ENCODE results near the gene HSPB1.
A peak's percentile ranks its signal among the peaks of the same experiment; 100 is the strongest.
"Not testable (repeated sequence)": the region's sequence is repeated elsewhere in the genome, so short reads cannot be mapped to it uniquely, and the experiment has no call there.

HSPB1 gene

DNA sequence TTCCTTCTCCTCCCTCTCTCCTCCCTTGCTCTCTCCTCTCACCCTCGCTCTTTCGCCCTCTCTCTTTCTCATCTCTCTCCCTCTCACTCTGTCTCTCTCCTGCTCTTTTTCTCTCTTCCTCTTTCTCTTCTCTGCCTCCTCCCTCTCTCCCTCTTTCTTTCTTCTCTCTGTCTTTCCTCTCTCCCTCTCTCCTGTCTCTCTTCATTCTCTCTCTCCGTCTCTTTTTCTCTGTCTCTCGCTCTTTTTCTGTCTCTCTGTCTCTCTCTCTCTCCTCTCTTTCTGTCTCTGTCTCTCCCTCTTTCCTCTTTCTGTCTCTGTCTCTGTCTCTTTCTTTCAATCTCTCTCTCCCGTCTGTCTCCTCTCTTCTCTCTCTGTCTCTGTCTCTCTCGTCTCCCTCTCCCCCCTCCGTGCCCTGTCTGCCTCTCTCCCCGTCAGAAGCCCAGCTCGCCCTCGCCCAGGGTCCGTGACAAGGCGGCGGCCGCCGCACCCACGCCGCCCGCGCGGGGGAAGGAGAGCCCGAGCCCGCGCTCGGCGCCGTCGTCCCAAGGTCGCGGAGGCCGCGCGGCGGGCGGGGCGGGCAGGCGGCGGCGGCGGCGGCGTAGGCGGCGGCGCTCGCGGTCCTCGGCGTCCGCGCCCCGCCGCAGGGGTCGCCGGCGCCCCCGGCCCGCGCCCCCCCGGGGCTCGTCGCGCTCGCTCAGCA, 21.3 kb upstream of the HSPB1 start:
- no peak for DNase-seq (ENCODE audit: low read depth in 2 of 2, low spot score in 1 of 2)

DNA sequence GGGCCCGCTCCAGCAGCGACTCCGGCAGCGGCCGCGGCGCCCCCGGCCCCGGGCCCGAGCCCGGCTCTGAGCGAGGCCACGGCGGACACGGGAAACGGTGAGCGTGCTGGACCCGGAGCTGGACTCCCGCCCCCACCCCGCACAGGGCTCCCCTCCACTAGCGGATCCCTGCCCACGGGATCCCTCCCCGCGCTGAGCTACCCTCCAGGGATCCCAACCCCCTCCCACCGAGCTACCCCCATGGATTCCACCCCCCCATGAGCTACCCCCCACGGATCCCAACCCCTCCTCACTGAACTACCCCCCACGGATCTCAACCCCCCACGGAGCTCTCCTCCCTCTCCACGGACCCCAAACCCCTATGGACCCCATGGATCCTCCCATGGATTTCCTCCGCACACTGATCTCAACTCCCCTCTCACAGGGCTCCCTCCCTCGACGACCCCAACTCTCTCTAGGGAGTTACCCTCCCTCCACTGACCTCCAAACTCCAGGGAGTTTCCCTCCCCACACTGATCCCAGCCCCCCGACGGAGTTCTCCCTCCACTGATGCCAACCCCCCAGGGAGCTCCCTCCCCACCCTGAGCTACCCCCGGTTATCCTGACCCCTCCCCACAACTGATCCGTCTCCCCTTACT, 20.6 kb upstream of the HSPB1 start:
- no peak for DNase-seq (ENCODE audit: low read depth in 2 of 2, low spot score in 1 of 2)

GRCh38 chr7:76282344-76283253, 19.9 kb upstream of the HSPB1 start:
- DNase-seq (ENCODE audit: low read depth in 2 of 2, low spot score in 1 of 2) = no peak

GRCh38 chr7:76283254-76284159, 19.0 kb upstream of the HSPB1 start:
- no peak for DNase-seq (ENCODE audit: low read depth in 2 of 2, low spot score in 1 of 2)

- DNase-seq (ENCODE audit: low read depth in 2 of 2, low spot score in 1 of 2) = no peak
These were observed 16.7 kb upstream of the HSPB1 start for GRCh38 chr7:76285604-76286374.

DNA sequence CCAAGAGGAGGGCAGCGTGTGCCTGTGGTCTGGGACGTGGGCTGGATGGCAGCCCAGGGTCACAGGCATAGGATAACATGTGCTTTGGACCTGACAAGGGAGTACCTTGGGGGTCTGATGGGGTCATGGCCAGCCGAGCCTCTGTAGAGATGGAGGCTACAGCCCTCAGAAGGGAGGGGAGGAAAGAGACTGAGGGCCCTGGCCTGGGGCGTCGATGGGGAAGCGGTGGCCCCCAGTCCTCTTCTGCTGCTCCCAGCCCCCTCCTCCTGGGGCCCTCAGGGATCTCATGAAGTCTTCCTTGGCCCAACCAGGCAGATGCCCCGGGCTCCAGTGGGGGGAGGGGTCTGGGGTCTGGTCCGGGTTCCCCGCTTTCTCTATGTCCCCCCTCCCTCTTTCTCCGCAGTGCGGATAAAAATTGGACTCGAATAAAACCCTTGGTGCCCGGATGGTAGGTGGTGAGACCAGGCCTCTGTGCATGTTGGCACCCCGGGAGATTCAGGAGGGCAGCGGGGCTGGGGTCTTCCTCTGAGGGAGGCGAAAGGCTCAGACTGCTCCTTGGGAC, 15.6 kb upstream of the HSPB1 start:
- DNase-seq (ENCODE audit: low read depth in 2 of 2, low spot score in 1 of 2) = no peak

GRCh38 chr7:76290847-76291350, 11.6 kb upstream of the HSPB1 start:
- DNase-seq (ENCODE audit: low read depth in 2 of 2, low spot score in 1 of 2) = not testable (repeated sequence)

- DNase-seq (ENCODE audit: low read depth in 2 of 2, low spot score in 1 of 2) = peak; percentile 62 to 80
These were observed 10.9 kb upstream of the HSPB1 start for GRCh38 chr7:76291351-76292212.

GRCh38 chr7:76292213-76292573, 10.3 kb upstream of the HSPB1 start:
- DNase-seq (ENCODE audit: low read depth in 2 of 2, low spot score in 1 of 2) = no peak

GRCh38 chr7:76292911-76293310, 9.6 kb upstream of the HSPB1 start:
- not testable (repeated sequence) for DNase-seq (ENCODE audit: low read depth in 2 of 2, low spot score in 1 of 2)

DNA sequence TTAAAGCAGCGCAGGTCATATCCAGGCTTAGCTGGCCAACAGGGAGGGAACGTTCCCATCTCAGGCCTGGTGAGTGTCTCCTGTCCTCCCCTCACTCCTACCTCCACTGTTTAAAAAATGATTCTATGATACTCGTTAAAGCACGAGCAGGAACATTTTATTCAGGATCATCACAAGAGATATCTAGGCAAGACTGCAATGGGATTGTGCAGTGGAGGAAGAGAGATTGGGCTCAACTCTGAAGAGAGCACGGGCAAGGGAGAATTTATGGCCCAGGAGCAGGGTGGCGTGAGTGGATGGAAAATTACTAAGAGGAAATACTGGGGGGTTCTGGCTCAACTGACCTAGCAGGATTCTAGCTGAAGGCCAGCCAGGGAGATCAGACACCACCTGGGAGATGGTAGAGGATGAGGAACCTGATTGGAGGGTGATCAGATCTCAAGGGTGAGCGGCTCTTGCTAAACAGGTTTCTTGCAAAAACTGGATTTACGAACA, 9.0 kb upstream of the HSPB1 start:
- DNase-seq (ENCODE audit: low read depth in 2 of 2, low spot score in 1 of 2) = no peak

DNA sequence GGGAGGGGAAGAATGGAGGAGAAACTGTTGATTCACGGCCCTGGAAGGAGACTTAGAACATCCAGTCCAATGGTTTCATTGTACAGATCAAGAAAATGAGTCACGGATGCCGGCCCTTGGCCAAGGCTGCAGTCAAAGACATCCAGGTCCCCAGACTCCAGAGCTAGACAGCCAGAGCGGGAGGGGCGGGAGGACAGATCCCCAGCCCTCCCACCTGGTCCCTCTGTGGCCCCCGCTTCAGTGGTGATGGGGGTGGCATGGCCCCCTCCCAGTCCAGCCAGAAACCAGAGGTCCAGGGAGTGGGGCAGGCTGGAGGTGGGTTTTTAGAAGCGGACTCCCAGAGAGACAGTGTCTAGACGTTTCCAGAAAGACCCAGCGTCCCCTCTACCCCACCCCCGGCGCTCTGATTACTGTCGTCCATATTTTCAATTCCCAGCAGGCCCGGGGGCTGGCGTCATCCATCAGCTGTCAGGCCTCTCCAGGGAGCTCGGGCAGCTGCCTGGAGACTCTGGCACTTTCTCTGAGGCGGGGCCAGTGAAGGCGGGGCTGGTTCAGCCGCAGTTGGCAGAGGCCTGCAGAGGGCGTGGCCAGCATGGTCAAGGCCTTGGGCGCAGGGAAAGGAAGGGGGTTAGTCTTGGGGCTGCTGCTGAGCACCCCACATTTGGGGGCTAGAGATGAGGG, 8.0 kb upstream of the HSPB1 start:
- no peak for DNase-seq (ENCODE audit: low read depth in 2 of 2, low spot score in 1 of 2)

DNA sequence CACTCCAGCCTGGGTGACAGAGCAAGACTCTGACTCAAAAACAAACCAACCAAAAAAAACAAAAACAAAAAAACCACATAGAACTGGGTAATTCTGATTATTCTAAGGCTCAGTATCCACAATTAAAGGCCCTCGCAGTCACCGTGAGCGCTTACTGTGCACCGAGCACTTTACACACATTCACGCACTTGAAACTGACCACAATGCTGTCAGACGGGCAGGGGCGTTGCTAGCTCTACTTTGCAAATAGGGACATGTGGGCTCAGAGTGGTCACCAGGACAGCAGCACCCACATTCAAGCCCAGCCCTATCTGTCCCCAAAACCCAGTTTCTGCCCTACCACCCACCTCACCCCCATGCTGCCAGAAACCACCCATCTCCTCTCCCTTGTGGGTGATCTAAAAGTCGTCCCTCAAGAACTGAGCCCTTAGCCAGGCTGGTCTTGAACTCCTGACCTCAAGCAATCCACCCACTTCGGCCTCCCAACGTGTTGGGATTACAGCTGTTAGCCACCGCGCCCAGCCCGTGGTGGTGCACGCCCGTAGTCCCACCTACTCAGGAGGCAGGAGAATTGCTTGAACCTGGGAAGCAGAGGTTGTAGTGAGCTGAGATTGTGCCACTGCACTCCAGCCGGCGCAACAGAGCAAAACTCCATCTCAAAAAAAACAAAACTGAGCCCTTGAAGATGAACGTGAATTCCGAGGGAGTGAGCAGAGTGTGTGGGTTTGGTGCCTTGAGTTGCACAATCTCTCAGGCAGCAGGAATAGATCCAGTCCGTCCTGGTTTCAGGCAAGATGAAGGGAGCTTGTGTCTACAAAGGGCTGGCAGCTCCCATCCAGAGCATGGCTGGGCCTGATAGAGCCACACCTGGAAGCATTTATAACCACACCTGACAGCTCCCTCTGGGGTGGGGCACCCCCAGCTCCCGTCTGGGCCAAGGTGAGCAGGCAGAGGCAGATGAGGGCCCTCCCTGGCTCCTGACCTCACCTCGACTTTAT, 5.4 kb upstream of the HSPB1 start:
- no peak for DNase-seq (ENCODE audit: low read depth in 2 of 2, low spot score in 1 of 2)

GRCh38 chr7:76300166-76300731, 2.2 kb upstream of the HSPB1 start:
- DNase-seq (ENCODE audit: low read depth in 2 of 2, low spot score in 1 of 2) = no peak

- no peak for DNase-seq (ENCODE audit: low read depth in 2 of 2, low spot score in 1 of 2)
These were observed 1.5 kb upstream of the HSPB1 start for GRCh38 chr7:76301000-76301399.

Measured in stimulated activated CD8-positive, alpha-beta memory T cell treated with anti-CD3 and anti-CD28 coated beads, Interleukin-4, amount 100 ng/mL, for 1 hour (primary cell).